HG03025 (cell line): ENCODE data around the gene NR1I2.

ENCODE experiments used
- ATAC-seq: cut with Tn5 transposase; IDR thresholded peaks from one replicate; pipeline ENCODE4 v1.9.1; 2021; ENCODE audit warnings: mild to moderate bottlenecking, moderate library complexity; ENCODE audit not compliant: unreplicated experiment, low FRiP score

The NR1I2 gene

DNA sequence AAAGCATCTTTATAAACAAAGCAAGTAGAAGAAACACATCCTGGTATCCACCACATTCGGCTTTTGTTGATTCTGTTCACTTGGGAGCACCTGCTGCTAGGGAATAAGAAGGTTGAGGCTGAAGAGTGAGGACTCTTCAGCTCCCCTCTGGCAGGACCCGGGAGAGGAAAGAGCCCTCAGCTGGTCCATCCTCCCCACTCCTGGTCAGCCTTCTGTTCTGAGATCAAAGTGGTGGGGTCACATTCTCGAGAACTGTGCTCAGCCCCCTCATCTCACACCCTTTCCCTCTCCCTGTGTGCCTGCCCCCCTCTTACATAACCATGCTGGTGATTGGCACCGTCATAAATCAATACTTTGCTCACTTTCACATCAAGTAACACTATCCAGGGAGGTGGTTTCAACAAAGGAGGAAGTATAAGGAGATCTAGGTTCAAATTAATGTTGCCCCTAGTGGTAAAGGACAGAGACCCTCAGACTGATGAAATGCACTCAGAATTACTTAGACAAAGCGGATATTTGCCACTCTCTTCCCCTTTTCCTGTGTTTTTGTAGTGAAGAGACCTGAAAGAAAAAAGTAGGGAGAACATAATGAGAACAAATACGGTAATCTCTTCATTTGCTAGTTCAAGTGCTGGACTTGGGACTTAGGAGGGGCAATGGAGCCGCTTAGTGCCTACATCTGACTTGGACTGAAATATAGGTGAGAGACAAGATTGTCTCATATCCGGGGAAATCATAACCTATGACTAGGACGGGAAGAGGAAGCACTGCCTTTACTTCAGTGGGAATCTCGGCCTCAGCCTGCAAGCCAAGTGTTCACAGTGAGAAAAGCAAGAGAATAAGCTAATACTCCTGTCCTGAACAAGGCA is at the start of gene NR1I2:
TSS of gene NR1I2 (plus strand) at position 772 of the 869 bp plus-strand sequence.
- ATAC-seq, result no peak

DNA sequence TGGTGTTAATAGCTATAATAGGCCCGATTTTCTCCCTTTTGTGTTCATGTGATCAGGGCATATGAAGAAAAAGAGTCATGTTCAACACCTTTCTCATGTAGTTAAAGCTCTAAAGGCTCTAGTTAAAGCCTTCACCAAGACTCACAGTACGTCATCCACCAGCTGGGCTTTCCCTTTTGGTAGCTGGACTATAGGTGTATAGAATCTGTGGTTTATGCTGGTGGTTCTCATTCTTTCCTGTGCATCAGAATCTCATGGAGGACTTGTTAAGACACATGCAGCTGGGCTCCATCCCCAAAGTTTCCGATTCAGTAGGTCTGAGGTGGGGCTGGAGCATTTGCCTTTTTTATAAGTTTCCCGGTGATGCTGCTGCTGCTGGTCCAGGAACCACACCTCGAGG is 48.1 kb upstream of the NR1I2 start:
- no peak for ATAC-seq

DNA sequence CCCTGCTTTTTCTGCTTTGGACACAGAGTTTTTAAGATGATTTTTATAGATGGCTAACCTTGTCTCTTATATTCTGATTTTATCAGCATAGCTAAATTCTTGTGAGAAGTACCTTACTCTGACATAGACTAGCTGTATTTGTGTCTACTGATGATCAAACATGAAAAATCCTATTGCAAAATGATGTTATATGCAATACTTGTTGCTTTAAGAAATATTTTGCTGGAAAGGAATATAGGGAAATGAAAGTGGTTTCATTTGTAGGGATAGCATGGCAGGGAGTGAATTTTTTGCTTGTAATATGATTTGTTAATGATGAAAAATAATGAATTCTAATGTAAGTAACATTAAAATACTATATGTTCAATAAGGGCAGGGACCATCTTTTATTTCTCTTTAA is 43.2 kb upstream of the NR1I2 start:
- ATAC-seq, result no peak

DNA sequence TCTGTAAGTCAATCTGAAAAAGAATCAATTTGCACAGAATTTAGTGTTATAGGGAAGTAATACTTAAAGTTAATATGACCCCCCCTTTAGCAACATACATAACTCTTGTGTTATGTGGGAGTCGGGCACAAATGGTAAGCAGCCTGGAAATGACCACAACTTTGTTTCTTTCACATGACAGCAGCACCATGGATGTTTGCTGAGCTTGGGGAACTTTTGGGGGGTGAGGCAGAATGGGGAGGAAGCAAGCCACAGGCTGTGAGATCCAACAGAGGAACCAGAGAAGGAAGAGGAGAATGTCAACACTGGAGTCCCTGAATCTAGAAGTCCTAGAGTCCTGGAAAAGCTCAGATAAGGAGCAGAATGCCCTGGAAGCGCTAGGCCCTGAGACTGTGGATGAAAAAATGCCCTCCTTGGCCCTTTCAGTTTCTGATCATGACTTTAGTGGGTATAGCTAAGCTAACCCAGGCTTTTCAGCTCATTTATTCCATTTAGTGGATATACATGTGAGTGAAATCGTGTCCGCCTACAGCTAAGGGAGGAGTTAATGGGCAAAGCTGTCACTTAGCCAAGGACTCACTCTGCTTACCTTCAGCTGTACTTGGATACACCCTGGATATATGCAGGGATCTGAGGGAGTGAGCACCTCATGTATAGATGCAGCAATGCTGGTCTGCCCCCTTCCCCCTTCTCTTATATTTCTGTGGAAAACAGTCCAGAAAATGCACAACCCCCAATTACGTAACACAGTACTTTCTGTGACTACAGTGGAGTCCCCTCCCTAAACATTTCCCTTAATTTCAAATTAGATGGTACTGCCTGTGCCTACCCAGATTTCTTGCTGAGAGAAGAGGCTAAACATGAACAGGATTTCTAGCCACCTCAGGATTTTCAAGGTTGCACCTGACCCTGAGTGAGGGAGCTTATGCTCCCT is 40.0 kb upstream of the NR1I2 start:
- no peak for ATAC-seq

DNA sequence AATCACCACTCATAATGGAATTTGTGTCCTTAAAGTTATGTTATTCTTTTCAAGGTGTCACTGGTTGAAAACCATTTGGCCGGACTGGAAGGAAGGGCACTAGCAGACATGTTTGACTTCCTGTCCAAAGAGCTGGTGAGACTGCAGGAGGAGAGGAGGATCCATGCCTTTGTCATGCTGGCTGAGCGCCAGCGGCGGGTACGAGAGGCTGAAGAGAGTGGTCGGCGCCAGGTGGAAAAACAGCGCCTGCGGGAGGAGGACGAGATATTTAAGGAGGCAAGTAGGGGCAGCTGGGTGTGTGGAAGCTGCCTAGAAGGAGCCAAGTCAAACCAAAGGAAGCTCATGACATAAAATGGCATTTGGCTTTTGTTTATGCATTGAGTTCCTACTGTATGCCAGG is 38.0 kb upstream of the NR1I2 start:
- ATAC-seq, result no peak

DNA sequence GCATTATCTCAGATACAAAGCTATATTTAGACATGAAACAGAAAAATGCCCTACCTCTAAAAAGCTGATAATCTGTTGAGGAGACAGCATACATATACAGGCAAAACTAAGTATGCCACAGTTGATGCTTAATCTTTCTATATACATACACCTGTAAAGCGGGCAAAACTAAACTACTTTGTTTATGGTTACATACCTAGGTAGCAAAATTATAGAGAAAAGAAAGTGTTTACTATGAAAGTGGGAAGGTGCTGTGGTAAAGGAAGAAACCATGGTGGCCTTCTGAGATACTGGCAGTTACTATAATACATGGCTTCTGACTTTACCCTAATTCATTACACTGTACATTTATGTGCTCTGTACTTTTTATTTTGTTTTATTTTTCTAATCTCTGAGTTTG is 36.0 kb upstream of the NR1I2 start:
- ATAC-seq, result peak; percentile 77

DNA sequence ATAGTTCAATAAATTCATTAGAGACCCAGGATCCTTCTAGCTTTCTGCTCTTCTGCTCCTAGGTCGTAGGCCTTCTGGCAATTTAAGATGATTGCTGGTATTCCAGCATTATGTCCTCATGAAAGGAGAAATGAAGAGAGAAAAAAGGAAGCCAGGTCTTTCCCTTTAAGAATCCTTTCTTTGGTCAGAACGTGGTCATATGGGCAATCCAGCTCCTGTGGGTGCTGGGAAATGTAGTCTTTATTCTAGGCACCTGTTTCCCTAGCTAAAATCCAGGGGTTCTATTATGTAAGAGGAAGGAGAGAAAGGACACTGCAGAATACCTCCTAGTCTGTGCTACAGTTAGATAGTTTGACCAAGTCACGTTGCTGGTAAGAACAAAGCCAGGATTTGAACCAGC is 35.5 kb upstream of the NR1I2 start:
- no peak for ATAC-seq

DNA sequence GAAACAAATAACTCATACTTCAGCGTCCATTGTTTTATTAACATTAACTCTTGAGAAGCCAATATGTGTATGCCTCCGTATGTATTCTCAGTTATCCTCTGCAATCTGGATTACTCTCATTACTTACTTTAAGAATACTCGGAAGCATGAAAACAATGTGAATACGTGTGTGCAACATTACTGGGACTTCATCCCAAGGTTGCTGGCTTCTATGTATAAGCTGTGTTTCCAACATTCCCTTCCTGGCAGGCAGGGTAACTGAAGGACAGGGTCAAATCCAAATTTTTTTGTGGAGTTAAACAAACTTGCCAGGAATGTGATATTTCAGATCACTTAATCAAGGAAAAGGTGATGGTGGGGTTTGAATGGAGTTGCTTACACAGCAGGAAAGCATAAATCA is 34.5 kb upstream of the NR1I2 start:
- ATAC-seq, result no peak

DNA sequence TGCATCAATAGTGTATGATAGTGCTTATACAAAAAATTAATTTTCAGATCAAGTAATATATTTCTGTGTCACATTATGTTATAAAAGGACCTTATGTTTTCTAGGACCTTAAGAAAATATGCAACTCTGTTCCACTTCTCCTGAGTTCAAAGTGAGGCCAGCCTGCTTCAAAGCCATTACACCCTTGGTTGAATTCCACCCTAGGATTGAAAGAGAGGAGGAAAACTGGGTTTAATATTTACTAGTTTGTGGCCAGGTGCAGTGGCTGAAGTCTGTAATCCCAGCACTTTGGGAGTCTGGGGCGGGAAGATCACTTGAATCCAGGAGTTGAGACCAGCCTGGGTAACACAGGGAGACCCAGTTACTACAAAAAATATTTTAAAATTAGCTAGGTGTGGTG is 32.9 kb upstream of the NR1I2 start:
- no peak for ATAC-seq

DNA sequence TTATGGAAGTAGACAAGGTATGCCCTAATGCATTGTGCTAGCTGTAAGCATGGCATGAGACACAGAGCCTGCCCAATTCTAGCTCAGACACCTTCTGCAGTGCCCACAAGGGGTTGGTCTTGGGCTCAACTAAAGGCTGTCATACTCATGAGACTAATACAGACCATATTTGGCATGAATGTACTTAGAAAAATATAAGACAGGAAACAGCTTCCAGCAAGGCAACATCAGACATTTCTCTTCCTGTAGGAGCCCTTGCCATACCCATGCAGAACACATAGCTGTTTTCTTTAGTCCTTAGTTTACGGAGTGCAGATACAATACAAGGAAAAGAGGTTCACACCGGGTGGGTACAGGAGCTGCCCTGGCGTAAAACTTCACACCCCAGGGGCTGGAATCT is 30.5 kb upstream of the NR1I2 start:
- no peak for ATAC-seq

DNA sequence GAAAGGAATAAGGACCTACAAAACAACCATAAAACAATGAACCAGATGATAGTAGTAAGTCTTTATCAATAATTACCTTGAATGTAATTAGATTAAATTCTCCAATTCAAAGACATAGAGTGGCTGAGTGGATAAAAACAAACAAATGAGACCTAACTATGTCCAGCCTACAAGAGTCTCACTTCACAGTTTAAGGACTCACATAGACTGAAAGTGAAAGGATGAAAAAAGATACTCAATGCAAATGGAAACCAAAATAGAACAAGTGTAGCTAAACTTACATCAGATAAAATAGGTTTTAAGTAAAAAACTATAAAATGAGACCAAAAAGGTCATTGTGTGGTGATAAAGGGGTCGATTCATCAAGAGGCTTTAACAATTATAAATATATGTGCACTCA is 21.9 kb upstream of the NR1I2 start:
- peak; percentile 64 for ATAC-seq

DNA sequence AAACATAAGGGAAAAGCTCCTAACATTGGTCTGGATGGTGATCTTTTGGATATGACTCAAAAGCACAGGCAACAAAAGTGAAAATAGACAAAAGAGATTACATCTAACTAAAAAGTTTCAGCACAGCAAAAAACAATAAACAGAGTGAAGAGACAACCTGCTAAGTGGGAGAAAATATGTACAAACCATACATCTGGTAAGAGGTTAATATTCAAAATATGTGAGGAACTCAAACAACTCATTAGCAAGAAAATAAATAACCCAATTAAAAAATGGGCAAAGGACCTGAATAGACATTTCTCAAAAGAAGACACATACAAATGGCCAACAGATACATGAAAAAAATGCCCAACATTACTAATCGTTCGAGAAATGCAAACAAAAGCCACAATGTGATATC is 19.0 kb upstream of the NR1I2 start:
- no peak for ATAC-seq

DNA sequence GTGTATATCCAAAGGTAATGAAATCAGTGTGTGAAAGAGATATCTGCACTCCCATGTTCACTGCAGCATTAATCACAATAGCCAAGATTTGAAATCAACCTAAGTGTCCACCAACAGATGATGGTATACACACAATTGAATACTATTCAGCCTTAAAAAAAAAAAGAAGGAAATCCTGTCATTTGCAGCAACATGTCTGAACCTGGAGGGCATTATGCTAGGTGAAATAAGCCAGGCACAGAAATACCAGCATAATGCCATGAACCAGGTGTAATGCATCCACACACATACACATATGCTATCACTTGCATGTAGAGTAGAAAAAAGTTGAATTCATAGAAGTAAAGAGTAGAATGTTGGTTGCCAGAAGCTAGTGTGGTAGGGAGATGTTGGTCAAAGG is 18.4 kb upstream of the NR1I2 start:
- ATAC-seq, result no peak

DNA sequence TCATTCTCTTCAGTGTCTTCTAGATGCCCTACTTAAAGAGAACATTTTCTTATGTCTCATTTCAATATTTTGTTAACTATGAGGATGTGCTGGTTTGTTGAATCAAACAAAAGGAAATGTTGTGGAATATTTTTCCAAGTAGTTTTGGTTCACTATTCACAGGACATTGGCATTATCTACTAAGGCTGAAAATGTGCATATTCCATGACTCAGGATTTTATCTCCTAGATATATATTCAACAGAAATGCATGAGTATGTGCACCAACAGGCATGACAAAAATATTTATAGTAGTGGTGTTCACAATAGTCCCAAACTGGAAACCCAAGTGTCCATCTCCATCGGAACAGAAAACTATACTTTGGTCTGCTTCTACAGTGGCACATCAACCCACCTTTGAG is 16.7 kb upstream of the NR1I2 start:
- ATAC-seq, result no peak

DNA sequence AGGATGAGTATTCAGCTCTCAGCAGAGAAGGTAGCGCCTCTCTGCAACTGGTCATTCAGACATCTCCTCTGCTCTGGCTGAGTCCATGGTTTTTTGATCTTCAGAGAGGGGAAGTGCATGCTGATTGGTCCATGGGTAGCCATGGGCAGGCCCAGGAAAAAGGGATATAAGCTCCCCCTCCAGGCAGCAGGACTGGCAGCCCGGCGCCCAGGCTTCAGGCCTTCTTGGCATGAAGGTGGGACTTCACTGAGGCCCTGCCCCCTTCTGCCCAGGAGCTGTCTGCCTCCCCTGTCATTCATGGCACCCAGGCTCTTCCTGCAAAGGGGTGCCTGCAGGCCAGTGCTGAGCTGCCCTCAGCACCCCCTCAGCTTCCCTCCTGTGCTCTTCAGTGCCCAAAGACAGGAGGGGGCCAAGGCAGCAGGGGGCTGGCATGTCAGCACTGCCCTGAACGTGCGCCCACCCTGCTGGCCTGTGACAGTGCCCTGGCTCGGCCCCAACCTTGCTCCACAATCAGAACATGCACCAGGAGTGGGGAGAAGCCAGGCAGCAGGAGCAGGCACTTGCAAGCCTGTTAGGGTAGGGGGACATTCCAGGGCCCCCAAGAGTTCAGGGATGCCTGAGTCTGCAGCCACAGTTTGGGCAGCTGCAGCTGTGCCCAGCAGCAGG is 13.8 kb upstream of the NR1I2 start:
- no peak for ATAC-seq

DNA sequence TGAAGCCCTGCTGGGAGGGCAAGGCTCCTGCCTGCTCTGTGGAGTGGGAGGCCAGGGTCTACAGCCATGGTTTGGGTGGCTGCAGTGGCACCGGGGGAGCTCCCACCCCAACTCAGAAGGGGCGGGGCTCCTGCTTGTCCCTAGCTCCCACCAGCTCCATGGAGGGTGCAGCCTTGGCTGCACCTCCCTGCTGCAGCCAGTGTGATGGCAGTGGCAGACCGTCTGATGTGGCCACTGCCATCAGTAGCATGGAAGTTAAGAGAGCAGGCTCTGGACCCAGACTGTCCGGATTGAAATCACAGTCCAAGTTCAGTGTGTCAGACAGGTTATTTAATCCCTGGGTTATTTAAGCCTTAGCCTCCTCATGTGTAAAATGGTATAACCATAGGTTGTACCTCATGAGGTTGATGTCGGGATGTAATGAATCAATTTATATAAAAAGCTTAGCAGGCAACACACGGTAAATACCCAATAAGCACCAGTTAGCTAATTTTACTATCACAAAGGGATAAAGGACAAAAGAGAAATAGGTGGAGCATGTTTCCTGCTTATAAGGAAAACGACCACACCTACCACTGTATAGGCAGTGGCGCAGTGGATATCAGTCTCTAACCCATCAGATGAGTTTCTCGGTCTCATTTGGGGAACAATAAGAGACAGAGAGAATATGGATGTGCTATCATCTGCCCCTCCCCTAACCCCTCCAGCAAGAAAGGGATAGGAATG is 13.1 kb upstream of the NR1I2 start:
- ATAC-seq, result no peak

DNA sequence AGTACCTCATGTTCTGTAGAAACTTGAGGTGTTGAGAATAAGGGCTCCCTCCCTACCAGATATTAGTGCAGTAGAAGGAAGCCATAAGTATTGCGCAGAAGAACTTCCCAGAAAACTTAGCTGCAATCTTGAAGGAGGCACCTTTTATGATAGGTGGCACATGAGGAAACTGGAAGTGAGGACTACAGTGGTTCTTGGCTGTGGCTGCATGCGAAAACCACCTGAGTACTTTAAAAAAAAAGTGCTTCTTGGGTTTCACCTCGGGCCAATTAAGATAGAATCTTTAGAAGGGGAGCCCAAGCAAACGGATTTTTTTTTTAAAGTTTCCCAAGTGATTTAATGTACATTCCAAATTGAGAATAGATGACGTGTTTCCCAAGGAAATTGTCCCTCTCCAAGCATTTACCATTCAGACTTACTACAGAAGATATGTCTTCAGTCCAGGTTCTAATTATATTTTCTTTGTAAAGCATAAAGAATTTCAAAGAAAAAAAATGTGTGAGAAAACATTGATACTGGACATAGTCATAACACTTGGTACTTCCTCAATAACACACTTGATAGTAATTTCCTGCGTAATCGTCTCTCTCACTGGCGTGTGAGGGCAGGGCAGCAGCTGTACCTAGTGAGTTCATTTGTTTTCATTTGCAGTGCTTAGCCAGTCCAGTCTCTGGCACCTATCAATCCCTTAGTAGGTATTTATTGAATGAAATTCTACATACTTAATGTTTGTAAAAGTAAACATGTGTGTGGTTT is 12.3 kb upstream of the NR1I2 start:
- ATAC-seq, result no peak

DNA sequence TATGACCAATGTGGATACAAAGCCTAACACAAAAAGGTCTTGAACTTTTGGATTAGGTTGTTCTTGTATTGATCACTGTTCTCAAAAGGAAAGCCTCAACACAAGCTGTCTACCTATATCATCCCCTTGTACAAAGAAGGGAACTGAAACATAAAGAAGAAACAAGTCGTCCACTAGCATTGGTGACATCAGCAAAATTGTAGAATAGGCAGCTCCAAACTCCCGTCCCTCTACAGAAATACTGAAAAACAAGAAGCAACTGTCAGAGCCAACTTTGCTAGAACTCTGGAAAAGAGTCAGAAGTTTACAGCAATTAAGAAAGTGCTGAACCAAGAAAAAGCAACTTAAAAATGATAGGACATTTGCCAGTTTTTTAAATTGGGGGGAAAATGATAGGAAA is 7.5 kb upstream of the NR1I2 start:
- no peak for ATAC-seq

DNA sequence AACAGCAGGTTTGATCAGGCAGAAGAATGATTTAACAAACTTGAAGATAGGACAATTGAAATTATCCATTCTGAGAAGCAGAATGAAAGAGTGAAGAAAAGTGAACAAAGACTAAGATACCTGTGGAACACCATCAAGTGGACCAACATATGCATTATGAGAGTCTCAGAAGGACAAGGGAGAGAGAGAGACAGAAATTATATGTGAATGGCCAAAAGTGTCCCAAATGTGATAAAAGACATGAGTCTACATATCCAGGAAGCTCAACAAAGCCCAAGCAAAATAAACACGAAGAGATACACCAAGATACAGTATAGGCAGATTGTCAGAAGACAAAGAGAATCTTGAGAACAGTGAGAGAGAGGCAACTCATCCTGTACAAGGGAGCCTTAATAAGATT is 5.6 kb upstream of the NR1I2 start:
- ATAC-seq, result no peak

DNA sequence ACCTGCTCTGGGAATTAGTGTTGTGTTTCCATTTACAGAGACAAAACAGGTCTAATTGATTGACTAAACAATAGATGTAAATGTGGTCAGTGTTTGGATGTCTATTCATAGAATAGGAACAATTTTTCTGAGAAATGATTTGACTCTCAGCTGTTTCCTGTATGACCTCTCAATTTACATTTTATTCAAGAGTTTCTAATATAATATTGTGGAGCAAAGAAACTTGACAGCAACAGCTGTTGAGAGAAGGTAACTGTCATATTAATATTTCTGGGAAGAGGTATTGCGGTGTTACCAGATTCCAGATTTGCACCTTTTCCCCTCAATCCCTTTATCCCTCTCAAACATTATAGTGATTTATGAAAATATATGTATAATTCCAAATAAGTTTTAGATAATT is 3.7 kb upstream of the NR1I2 start:
- no peak for ATAC-seq
